HEK293 (cell line): ENCODE measurements around the gene GDPD3.

ENCODE experiments used
- CTCF ChIA-PET: fragments of 350-600 bp; formaldehyde crosslinking; extraction: SDS; loops from one replicate; lab custom pipeline; 2021; ENCODE audit warnings: antibody characterized with exemption; lab: Yijun Ruan, JAX
- POLR2A ChIA-PET: fragments of 300-600 bp; formaldehyde crosslinking; extraction: SDS; loops from one replicate; lab custom pipeline; 2020; ENCODE audit warnings: antibody characterized with exemption, inconsistent platforms; lab: Yijun Ruan, JAX
- H3K27ac ChIP-seq: fragments of 200-500 bp; sonication (Bioruptor generic); 2 replicates; pipeline ENCODE4 v1.5.1; 2014; ENCODE audit warnings: low read depth, low read length, control low read depth, inconsistent platforms; ENCODE audit errors: extremely low read depth
- H3K36me3 ChIP-seq, 2 experiments: fragments of 200-500 bp in 1 of 2; sonication (Bioruptor generic) in 1 of 2; 1 replicate in 1 of 2; 2 replicates in 1 of 2; pipeline ENCODE4 v1.5.1; 2014 to 2017; ENCODE audit warnings: inconsistent platforms in 2 of 2, low read length in 2 of 2; ENCODE audit not compliant: control insufficient read depth in 2 of 2, insufficient read depth in 1 of 2
- H3K4me1 ChIP-seq: fragments of 200-500 bp; sonication (Bioruptor generic); 2 replicates; pipeline ENCODE4 v1.5.1; 2014; ENCODE audit warnings: mild to moderate bottlenecking, low read length, inconsistent platforms; ENCODE audit not compliant: control insufficient read depth, insufficient read depth
- H3K4me3 ChIP-seq: 2 replicates; pipeline ENCODE4 v1.5.1; 2011; ENCODE audit warnings: low read depth, mild to moderate bottlenecking, control low read depth, low read length, moderate library complexity
- H3K9me3 ChIP-seq: fragments of 200-500 bp; sonication (Bioruptor generic); 2 replicates; pipeline ENCODE4 v1.5.1; 2014; ENCODE audit warnings: low read depth, low read length, inconsistent platforms; ENCODE audit not compliant: control insufficient read depth, insufficient read depth
- BCL11B ChIP-seq: fragments of 450-650 bp; formaldehyde crosslinking; IDR thresholded peaks from 2 replicates; pipeline ENCODE4 v1.5.1; 2016; ENCODE audit warnings: low read depth, missing biosample characterization, missing genetic modification characterization
- GLIS2 ChIP-seq: fragments of 450-650 bp; formaldehyde crosslinking; IDR thresholded peaks from 2 replicates; pipeline ENCODE4 v1.5.1; 2016; ENCODE audit warnings: missing biosample characterization, missing genetic modification characterization
- IKZF3 ChIP-seq: fragments of 450-650 bp; IDR thresholded peaks from 2 replicates; pipeline ENCODE4 v1.5.0; 2018; ENCODE audit warnings: missing biosample characterization, mild to moderate bottlenecking, missing genetic modification characterization, moderate library complexity
- SP2 ChIP-seq: fragments of 450-650 bp; formaldehyde crosslinking; IDR thresholded peaks from 2 replicates; pipeline ENCODE4 v1.5.1; 2016; ENCODE audit warnings: missing biosample characterization, missing genetic modification characterization
- ZBTB17 ChIP-seq: fragments of 450-650 bp; formaldehyde crosslinking; IDR thresholded peaks from 2 replicates; pipeline ENCODE4 v1.5.1; 2016; ENCODE audit warnings: missing biosample characterization, missing genetic modification characterization
- ZBTB20 ChIP-seq: fragments of 450-650 bp; formaldehyde crosslinking; IDR thresholded peaks from 2 replicates; pipeline ENCODE4 v1.5.1; 2016; ENCODE audit warnings: missing biosample characterization, missing genetic modification characterization
- ZBTB48 ChIP-seq: fragments of 450-650 bp; formaldehyde crosslinking; IDR thresholded peaks from 2 replicates; pipeline ENCODE4 v1.5.1; 2016; ENCODE audit warnings: missing biosample characterization, missing genetic modification characterization
- ZBTB49 ChIP-seq: fragments of 450-650 bp; formaldehyde crosslinking; IDR thresholded peaks from 2 replicates; pipeline ENCODE4 v1.5.1; 2016; ENCODE audit warnings: missing biosample characterization, missing genetic modification characterization, low read depth
- ZNF121 ChIP-seq: fragments of 450-650 bp; formaldehyde crosslinking; IDR thresholded peaks from 2 replicates; pipeline ENCODE4 v1.5.1; 2016; ENCODE audit warnings: missing biosample characterization, missing genetic modification characterization
- ZNF140 ChIP-seq: fragments of 450-650 bp; formaldehyde crosslinking; IDR thresholded peaks from 2 replicates; pipeline ENCODE4 v1.5.1; 2016; ENCODE audit warnings: missing biosample characterization, missing genetic modification characterization
- ZNF146 ChIP-seq: fragments of 450-650 bp; formaldehyde crosslinking; IDR thresholded peaks from 2 replicates; pipeline ENCODE4 v1.5.1; 2016; ENCODE audit warnings: missing biosample characterization, missing genetic modification characterization
- ZNF280D ChIP-seq: fragments of 450-650 bp; formaldehyde crosslinking; IDR thresholded peaks from 2 replicates; pipeline ENCODE4 v1.5.1; 2016; ENCODE audit warnings: missing biosample characterization, missing genetic modification characterization
- ZNF366 ChIP-seq: fragments of 450-650 bp; formaldehyde crosslinking; conservative IDR thresholded peaks from 2 replicates; pipeline ENCODE4 v1.5.1; 2016; ENCODE audit warnings: missing biosample characterization, missing genetic modification characterization
- ZNF37A ChIP-seq: fragments of 450-650 bp; IDR thresholded peaks from 2 replicates; pipeline ENCODE4 v1.5.1; 2018; ENCODE audit warnings: missing biosample characterization, missing genetic modification characterization
- ZNF426 ChIP-seq: fragments of 450-650 bp; formaldehyde crosslinking; IDR thresholded peaks from 2 replicates; pipeline ENCODE4 v1.5.1; 2017; ENCODE audit warnings: missing biosample characterization, missing genetic modification characterization, mild to moderate bottlenecking, inconsistent platforms, moderate library complexity
- ZNF548 ChIP-seq: fragments of 450-650 bp; formaldehyde crosslinking; IDR thresholded peaks from 2 replicates; pipeline ENCODE4 v1.5.1; 2016; ENCODE audit warnings: missing biosample characterization, missing genetic modification characterization
- ZNF654 ChIP-seq: fragments of 450-650 bp; formaldehyde crosslinking; IDR thresholded peaks from 2 replicates; pipeline ENCODE4 v1.5.1; 2016; ENCODE audit warnings: low read depth, missing biosample characterization, missing genetic modification characterization
- ZNF660 ChIP-seq: fragments of 450-650 bp; IDR thresholded peaks from 2 replicates; pipeline ENCODE4 v1.5.1; 2018; ENCODE audit warnings: missing biosample characterization, mild to moderate bottlenecking, missing genetic modification characterization
- ZNF692 ChIP-seq: fragments of 450-650 bp; formaldehyde crosslinking; IDR thresholded peaks from 2 replicates; pipeline ENCODE4 v1.5.1; 2016; ENCODE audit warnings: missing biosample characterization, missing genetic modification characterization
- ZNF792 ChIP-seq: fragments of 450-650 bp; formaldehyde crosslinking; IDR thresholded peaks from 2 replicates; pipeline ENCODE4 v1.5.1; 2016; ENCODE audit warnings: missing biosample characterization, missing genetic modification characterization
- ZSCAN18 ChIP-seq: fragments of 450-650 bp; formaldehyde crosslinking; IDR thresholded peaks from 2 replicates; pipeline ENCODE4 v1.5.1; 2016; ENCODE audit warnings: missing biosample characterization, missing genetic modification characterization

The GDPD3 gene

GRCh38 chr16:30091474-30092372 is 21.6 kb downstream of the GDPD3 start, which contains the start of gene TBX6 (continued):
- TF ChIP-seq ZNF280D (no peak), ZBTB48 (peak; percentile 20; the same call in 1 of the 2 replicates), ZBTB20 (tag by site-specific recombination) (peak; percentile 73), ZNF426 (tag by site-specific recombination) (no peak)
- TF ChIP-seq, all 188 proteins: peak for 44

GRCh38 chr16:30090610-30091331 is 22.6 kb downstream of the GDPD3 start:
- H3K4me1 ChIP-seq, result no peaks in the 10 kb centered on the region

GRCh38 chr16:30088832-30089624 is 24.3 kb downstream of the GDPD3 start:
- POLR2A ChIA-PET, result interaction anchor here (2.4 to 3.3 kb wide), 2 partner anchors 13 to 23 kb away, joined by 7 to 26 read pairs; partner anchors contain the start of genes ALDOA and PPP4C
- Histone ChIP-seq H3K27ac (no peak overlapping the region), H3K4me3 (no peak overlapping the region), H3K36me3 (peaks cover 0 to 32% of the 10 kb centered on the region in 2 experiments; a peak in 1 of 3 replicates), H3K9me3 (no peaks in the 10 kb centered on the region), H3K4me1 (no peaks in the 10 kb centered on the region)
- CTCF ChIA-PET, result no interaction called here
- no peak for TF ChIP-seq ZBTB49 (tag by site-specific recombination)
- peak; percentile 75 for TF ChIP-seq ZNF692 (tag by site-specific recombination)
- no peak for TF ChIP-seq ZNF660 (tag by site-specific recombination)
- TF ChIP-seq ZNF366 (tag by site-specific recombination), result no peak
- TF ChIP-seq ZNF146, result no peak
- no peak for TF ChIP-seq ZNF548 (tag by site-specific recombination)
- TF ChIP-seq ZNF792 (tag by site-specific recombination), result no peak
- TF ChIP-seq ZNF140 (tag by site-specific recombination), result no peak
- peak; percentile 88 for TF ChIP-seq ZNF121
- no peak for TF ChIP-seq ZNF654 (tag by site-specific recombination)
- TF ChIP-seq BCL11B, result no peak
- peak; percentile 35 for TF ChIP-seq SP2 (tag by site-specific recombination)
- no peak for TF ChIP-seq ZNF37A (tag by site-specific recombination)
- TF ChIP-seq ZSCAN18, result no peak

More at GRCh38 chr16:30090610-30091331, 22.6 kb downstream of the GDPD3 start:
- CTCF ChIA-PET, result interaction anchor here (0.6 to 5.0 kb wide), 20 partner anchors 9 to 437 kb away, joined by 3 to 38 read pairs (median 5); partner anchors contain the start of genes DCTPP1, GDPD3, PPP4C and ZNF771
- Histone ChIP-seq H3K27ac (no peak overlapping the region), H3K9me3 (no peaks in the 10 kb centered on the region), H3K36me3 (peaks cover 0 to 26% of the 10 kb centered on the region in 2 experiments; a peak in 1 of 3 replicates), H3K4me3 (no peak overlapping the region)
- TF ChIP-seq GLIS2 (tag by site-specific recombination) (peak; percentile 8), SP2 (tag by site-specific recombination) (peak; percentile 34; the same call in 1 of the 2 replicates), IKZF3 (tag by site-specific recombination) (peak; percentile 41; the same call in 1 of the 2 replicates), ZBTB17 (tag by site-specific recombination) (no peak)
- POLR2A ChIA-PET, result interaction anchor here (0.7 to 3.3 kb wide), 8 partner anchors 14 to 327 kb away, joined by 3 to 26 read pairs (median 6); partner anchors contain the start of genes ALDOA, MAPK3, PPP4C and PRRT2
